LHCN-M2 (cell line): ENCODE data around the gene TENT4B. TPM values are rescaled to one million over a fixed set of nuclear protein-coding genes. Genes with fewer than 3 reads are reported as not detected.

Experiments used
- DNase-seq: peaks from one replicate; pipeline ENCODE4 v3.0.0-alpha.2; 2012; ENCODE audit warnings: low read depth
- total RNA-seq: library from RNA; depleted of rRNA; stranded (reverse); fragments of >200 nt; gene quantifications from 2 replicates; pipeline ENCODE4 v1.2.3, GENCODE V29; 2014

The TENT4B gene
- total RNA-seq, 1 experiment from 2014 or later = 13.5 TPM

DNA sequence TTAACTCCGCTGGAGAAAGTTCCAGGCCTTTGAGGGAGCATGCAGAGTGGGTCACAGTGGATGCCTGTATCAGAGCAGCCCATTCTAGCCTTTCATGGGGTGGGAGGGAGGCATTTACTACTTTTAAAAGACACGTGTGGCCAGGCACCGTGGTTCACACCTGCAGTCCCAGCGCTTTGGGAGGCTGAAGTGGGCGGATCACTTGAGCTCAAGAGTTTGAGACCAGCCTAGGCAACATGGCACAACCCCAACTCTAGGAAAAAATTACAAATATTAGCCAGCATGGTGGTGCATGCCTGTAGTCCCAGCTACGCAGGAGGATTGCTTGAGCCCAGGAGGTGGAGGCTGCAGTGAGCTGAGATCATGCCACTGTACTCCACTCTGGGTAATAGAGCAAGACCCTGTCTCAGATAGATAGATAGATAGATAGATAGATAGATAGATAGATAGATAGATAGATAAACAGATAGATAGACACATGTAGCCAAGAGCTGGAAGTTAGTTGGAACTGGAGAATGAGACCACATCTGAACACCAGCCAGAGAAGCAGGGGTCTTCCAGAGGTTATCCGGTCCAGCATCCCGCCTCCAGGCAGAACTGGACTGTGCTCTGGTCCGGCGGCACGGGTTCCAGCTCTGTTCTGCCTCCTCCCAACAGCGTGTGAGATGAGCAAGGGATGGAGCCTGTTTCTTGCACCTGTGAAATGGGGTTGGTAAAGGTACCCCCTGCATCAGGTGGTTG is 116.8 kb downstream of the TENT4B start:
- no peak for DNase-seq

DNA sequence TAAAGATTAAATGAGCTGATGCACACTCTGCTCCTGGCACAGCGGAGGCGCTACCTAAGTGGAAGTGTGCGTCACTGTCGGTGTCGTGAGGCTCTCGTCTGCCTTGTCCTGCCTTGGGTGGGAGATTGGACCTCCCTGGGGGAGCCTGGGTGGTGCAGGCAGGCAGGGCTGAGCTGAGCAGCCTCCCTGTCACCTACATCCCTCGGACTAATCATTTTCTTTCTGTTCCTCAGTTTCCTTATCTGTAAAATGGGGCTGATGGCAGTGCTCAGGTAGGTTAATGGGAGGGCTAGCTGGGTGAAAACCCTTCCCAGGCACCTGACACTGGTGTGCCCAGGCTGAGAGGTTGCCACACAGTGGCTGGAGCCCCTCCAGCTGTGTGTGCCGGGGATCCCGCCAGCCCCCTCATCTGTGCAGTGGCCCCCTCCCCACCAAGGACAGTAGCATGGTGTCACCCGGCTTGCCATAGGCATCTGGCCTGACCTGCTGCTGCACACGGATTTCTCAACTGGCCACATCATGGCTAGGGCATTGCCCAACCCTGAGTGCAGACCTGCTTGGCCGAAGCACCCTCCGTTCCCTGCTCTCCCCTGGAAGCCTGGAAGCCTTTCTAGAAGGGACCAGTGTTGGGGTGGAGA is 117.5 kb downstream of the TENT4B start:
- no peak for DNase-seq

DNA sequence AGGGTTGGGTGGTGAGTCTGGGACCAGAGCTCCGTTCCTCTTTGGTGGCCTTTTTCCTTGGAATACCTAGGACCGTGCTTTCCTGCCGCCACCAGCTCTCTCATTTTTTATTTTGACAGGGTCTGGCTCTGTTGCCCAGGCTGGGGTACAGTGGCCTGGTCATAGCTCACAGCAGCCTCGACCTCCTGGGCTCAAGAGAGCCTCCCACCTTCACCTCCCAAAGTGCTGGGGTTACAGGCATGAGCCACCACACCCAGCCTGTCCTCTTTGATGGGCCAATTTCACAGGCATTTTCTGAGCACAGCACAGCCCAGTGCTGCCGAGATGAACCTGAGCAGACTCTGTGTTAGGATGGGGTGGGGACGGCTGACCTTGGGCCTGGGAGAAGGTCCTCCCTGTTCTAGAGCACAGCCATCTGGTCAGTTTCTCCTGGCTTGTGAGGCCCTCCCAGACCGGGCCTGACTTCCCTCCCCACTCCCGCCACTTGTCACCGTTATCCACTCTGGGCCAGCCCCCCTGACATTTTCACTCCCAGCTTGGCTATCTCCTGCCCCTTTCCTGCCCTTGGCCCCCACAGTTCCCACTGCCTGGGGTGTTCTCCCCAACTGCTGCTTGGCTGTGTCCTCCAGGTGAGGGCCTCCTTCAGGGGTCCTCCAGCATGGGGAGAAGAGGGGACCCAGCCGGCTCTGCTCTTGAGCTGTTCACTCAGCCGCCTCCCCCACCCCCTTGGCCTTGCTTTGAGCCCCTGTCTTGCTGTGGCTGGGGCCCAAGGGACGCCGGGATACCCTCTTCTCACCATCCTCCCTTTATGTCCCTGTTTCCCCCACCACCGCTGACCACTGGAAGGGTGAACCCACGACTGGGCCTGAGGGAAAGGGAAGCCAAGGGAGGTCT is 118.3 kb downstream of the TENT4B start:
- no peak for DNase-seq

DNA sequence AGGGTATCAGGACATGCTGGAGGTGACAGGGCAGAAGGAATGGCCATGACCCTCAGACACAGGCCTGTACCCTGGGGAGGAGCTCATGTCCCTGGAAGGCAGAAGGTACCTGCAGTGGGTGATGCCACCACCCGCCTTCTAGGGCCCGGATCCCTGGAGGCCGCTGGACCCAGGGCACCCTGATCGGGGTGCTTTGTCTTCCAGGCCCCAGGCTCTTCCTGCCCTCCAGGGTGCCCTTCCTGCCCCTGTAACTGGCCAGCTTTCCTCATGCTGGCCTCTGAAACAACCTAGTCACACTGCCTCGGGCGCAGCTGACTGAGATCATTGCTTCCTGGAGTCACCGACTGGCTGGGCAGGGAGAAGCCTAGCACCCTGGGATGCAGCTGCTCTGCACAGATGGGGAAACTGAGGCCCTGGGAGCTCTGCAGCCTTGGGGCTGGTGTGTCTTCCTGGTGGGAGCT is 119.0 kb downstream of the TENT4B start:
- no peak for DNase-seq

DNA sequence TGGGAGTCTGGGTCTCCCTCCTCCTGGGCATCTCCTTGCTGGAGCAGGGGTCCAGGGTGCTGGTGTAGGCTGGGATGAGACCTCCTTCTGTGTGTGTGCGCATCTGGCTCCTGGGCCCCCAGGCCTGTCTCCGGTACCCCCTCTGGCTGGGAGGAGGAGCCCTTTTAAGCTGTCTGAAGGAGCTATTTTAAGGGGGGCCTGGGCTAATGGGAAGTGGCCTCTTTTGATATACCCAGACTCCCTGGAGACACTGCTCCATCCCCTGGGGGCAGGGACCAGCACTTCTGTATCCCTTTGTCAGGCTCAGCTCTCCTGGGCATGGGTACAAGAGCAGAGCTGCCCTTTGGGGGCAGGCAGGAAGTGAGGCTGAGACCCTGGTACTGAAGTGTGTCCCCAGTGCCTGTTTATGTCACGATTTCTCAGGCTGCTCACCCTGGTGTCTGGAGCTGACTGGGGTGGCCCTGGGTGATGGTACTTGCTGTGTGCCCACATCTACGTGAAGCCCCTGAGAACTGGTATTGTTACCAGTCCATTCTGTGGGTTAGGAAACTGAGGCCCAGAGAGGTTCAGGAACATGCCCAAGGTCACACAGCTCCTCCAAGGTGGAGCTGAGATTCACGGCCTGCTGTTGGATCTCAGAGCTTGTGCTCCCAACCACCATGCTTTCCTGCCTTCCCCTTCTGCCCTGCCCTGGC is 119.7 kb downstream of the TENT4B start:
- no peak for DNase-seq

DNA sequence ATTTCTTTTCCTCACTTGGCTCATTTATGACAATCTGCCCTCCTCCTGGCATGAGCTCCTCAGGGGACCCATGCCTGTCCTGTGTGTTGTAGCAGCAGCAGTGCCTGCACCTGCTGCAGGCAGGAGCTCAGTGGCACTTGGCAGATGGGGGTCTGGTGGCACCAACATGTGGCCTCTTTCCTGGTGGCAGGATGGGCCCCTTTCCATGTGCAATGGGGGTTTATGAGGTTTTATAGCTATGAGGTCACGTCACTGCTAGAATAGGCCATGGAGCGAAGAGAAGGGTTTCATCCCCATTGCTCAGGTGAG is 120.2 kb downstream of the TENT4B start:
- DNase-seq = no peak

DNA sequence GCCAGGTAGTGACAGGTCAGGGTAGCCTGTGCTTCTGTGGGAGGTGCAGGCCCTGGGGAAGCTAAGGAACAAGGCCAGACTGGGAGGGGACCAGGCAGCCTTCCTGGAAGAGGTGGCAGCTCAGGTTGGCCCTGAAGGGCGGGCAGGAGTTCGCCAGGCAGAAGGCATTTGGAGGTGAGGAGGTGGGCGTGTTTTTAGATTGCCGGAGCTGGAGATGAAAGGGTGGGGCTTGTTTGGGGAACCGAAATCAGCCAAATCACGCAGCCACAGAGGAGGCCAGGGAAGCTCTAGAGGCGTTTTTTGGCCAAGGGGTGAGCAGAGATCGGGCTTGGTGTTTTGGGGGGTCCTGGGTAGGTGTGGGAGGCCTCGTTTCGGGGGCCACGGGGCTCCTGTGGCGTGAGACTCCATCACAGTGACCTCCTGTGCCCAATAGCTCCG is 120.8 kb downstream of the TENT4B start:
- no peak for DNase-seq

DNA sequence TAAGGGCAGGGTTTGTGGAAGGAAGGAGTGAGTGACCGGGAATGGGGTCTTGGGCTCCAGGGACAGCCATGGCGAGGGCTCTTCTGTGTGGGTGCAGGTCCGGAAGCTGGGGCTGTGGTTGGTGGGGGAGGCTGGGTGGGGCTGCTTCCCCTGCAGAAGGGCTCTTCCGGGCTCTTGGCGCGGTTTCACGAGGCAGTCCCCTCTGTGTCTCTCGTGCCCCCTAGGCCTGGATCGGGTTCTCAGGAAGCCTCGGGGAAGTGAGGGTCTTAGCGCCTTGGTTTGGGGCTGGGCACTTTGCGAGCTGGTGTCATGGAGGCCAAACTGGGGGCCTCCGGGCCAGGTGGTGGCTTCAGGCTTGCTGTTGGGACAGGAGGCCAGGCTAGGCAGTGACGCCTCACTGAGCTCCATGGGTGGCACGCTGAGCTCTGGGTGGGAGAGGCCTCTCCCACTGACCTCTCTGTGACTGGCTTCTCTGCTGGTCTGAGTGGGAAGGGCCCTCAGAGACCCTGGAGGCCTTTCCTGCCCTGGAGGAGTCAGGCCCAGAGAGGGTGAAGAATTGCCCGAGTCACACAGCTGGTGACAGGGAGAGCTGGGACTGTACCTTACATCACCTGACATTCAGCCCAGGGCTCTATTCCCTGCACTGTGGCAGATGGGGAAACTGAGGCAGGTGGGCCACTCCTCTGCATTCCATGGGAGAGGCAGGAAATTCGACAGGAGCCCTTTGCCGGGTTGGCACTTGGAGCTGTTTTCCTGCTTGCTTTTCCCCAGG is 121.4 kb downstream of the TENT4B start:
- DNase-seq = no peak

DNA sequence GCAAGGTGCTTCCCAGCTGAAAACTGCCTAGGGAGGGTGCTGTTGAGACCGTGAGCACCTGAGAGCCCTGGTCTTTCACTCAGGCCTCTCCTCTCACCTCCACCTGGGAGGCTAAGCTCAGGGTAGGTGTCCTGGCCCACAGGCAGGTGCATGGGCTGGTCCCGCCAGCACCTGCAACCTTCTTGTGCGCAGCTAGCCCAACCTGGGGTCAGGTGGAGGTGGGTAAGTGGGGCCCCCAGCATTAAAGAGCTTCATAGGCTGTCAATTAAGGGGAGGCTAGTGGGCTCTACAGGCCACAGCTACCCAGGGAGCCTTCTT is 122.0 kb downstream of the TENT4B start:
- DNase-seq = no peak

DNA sequence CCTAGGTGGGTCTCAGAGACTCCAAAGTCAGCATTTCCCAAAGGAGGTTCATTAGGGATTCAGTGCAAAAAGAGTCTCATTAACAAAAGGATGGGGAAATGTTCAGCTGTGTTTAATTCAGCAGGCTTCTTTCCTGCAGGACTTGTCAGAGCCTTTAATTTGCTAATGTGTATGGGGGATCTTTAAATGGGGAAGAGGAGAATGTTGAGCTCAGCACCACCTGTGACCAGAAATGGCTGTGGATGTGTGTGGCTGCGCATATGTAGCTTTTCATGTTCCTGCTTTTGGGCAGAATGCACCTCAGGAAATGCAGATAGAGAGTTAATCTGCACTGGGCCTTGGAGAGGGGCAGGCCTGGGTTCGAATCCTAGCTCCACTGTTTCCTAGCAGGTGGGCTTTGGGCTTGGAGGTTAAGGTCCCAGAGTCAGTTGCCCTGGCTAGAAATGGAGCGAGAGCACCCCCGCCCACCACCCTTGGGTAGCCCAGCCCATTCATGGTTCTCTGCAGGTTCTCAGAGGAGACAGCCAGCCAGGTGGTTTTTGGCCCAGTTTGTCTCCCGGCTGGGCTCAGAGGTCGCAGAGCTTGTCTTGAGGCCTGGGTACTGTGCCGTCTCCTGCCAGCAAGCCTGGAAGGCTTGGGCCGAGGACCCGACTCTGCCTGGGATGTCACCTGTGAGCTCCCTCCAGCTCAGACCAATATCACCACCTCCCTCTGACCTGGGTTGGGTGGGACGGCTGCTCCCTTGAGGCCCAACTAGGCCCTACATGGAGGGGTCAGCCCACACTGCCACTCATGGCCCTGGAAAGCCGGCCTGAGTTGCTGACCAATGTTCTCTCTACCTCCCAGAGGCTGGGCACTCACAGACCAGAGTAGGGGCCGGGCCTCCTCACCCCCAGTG is 122.6 kb downstream of the TENT4B start:
- no peak for DNase-seq

DNA sequence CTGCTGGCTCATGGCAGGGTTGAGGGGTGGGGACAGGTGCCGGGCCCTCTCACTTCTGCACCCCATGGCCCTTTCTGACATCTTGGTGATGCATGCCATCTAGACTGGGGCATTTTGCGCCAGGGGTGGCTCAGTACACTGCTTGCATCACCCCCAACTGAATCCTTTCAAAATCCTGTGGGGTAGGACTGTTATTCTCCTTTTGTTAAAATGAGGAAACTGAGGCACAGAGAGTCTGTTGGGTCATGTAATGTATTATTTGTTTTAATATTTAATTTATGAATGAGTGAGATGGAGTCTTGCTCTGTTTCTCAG is 123.2 kb downstream of the TENT4B start:
- no peak for DNase-seq

DNA sequence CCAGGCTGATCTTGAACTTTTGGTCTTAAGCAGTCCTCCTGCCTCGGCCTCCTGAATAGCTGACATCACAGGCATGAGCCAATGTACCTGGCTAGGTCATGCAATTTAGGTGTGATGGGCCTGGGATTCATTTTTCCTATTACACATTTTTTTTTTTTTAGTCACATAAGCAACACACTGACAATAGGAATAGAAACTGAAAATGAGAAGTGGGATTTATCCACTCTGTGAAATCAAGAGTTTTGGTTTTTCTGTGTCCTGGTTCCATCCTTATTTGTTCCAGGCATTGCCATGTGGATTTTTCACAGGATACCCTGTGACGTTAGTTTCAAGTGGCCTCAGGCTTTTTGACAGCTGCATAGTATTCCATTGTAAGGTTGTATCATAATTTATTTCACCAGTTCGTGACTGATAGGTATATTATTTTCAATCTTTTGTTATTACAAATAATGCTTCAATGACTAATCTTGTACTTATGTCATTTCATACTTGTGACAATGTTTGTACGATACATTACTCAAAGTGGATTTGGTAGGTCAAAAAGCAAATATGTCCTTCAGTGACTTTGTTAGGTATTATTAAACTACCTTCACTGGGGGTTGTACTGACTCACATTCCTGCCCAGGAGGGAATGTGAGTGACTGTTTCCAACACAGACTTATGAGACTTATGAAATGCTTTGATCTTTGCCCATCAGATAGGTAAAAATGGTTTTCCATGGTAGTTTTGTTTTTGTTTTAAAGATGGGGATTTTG is 123.9 kb downstream of the TENT4B start:
- no peak for DNase-seq

DNA sequence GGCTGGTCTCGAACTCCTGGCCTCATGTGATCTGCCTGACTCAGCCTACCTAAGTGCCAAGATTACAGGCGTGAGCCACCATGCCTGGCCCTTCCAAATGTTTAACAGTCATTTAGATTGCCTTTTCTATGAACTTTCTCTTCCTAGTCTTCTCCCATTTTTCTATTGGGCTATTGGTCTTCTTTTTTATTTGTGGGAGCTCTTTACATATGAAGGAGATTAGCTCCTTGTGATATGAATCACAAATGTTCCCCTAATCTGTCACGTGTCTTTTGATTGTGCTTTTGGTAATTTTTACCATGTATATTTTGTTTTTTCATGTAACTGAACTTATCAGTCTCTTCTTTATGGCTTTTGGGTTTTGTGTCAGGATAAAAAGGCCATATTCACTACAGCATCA is 125.1 kb downstream of the TENT4B start:
- no peak for DNase-seq

DNA sequence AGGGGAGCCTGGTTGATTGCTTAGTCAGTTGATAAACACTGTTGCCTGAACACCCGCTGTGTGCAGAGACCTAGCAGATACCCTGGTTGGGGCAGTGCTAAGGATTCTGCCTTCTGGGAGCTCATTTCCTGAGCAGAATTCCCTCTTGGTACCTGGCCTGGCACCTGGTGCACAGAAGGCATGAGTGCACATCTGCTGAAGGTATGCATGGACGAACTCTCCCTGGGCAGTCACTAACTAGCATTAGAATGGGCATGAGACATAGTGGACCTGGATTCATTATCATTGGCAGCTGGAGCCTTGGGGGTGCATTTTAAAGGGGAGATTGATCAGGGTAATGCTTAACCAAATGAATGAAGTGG is 126.4 kb downstream of the TENT4B start:
- DNase-seq = no peak

DNA sequence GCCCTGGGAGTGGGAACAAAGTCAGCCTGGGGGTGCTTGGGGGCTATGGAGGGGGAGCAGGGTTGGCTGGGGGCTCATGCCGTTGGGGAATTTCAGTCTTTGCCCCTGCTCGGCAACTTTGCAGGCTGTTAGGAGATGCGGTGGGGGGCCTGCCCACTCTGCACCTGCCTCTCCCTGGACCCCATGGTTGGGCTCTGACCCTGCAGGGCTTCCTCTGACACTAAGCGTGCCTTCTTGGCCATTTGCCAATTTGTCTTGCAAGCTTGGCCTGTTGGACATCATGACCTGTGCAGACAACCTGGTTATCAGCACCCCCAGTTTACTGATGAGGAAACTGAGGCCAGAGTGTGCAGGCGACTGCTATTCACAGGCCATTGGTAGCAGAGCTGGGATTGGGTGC is 127.8 kb downstream of the TENT4B start:
- no peak for DNase-seq
